Activated CD4-positive, alpha-beta T cell treated with anti-CD3 and anti-CD28 coated beads for 1 hour (primary cell): ENCODE measurements around the gene SUGP2.

ENCODE experiments used
- DNase-seq: peaks from one replicate; pipeline ENCODE4 v3.0.0-alpha.2; 2020

Gene SUGP2

GRCh38 chr19:19059018-19059836, 25.9 kb upstream of the SUGP2 start:
- no peak for DNase-seq

- DNase-seq: no peak
Measured at GRCh38 chr19:19057720-19058119, 24.4 kb upstream of the SUGP2 start.

GRCh38 chr19:19057317-19057716, 24.0 kb upstream of the SUGP2 start:
- DNase-seq: no peak

GRCh38 chr19:19056636-19057275, 23.4 kb upstream of the SUGP2 start:
- DNase-seq: no peak

GRCh38 chr19:19055701-19056100, 22.4 kb upstream of the SUGP2 start:
- DNase-seq: no peak

GRCh38 chr19:19054939-19055440, 21.7 kb upstream of the SUGP2 start:
- no peak for DNase-seq

GRCh38 chr19:19054315-19054938, 21.1 kb upstream of the SUGP2 start:
- DNase-seq: no peak

GRCh38 chr19:19053508-19054314, 20.4 kb upstream of the SUGP2 start:
- DNase-seq: peak; percentile 48

- DNase-seq: no peak
Measured at GRCh38 chr19:19052921-19053320, 19.6 kb upstream of the SUGP2 start.

GRCh38 chr19:19051478-19052213, 18.3 kb upstream of the SUGP2 start:
- DNase-seq: no peak

GRCh38 chr19:19050731-19051130, 17.4 kb upstream of the SUGP2 start:
- DNase-seq: no peak

- DNase-seq: no peak
Measured at GRCh38 chr19:19050104-19050503, 16.8 kb upstream of the SUGP2 start.

GRCh38 chr19:19049406-19049805, 16.1 kb upstream of the SUGP2 start:
- no peak for DNase-seq

- DNase-seq: no peak
Measured at GRCh38 chr19:19043881-19044280, 10.6 kb upstream of the SUGP2 start.

GRCh38 chr19:19043481-19043880, 10.2 kb upstream of the SUGP2 start:
- DNase-seq: no peak

- DNase-seq: no peak
Measured at GRCh38 chr19:19042732-19043280, 9.5 kb upstream of the SUGP2 start.

- no peak for DNase-seq
Measured at GRCh38 chr19:19040417-19040816, 7.1 kb upstream of the SUGP2 start.

GRCh38 chr19:19039901-19040300, 6.6 kb upstream of the SUGP2 start:
- no peak for DNase-seq

- peak; percentile 39 for DNase-seq
Measured at GRCh38 chr19:19034204-19034624, 897 bp upstream of the SUGP2 start.

GRCh38 chr19:19033176-19033425, 216 bp downstream of the SUGP2 start:
- DNase-seq: no peak

GRCh38 chr19:19032420-19033175, 719 bp downstream of the SUGP2 start:
- peak; percentile 50 for DNase-seq
